Measurements from ENCODE around the gene GSTT2.

Gene GSTT2

DNA sequence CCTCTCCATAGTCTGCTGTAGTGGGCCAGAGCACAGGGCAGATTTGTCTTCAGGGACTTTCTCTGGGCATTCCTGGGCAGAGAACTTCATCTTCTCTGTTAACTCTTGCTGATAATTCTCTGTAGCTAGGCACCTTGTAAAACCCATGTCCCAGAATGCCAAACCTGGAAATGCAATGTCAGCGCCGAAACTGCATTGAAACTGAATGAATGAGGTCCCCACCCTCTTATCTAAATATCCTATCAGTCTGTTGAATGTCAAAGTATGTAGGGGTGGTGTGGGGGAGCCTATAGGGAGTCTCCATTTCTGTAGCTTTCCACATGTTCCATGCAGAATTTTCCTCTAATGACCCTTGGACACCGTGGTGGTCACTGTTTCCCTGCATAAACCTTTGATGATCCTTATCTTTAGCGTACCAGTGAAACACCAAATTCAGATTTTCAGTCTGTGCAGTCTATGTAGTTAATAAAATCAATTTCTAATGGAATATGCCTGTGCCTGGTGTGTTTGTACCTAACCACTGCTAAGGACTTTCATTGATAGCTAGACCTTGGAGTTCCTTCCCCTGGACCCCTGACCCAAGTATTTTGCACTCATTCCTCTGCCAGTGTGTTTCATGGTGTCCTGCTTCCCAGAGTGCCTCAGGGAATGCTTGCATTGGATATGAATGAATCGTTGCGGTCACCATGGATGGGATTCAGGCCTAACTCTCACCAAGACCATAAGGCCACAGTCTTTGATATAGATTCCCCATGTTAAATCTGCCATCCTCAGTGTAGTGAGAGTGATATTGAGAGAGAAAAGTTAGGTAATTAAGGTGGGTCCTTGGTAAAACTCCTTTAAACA is 28.7 kb downstream of the GSTT2 start:
- TF ChIP-seq, protein P1, sequence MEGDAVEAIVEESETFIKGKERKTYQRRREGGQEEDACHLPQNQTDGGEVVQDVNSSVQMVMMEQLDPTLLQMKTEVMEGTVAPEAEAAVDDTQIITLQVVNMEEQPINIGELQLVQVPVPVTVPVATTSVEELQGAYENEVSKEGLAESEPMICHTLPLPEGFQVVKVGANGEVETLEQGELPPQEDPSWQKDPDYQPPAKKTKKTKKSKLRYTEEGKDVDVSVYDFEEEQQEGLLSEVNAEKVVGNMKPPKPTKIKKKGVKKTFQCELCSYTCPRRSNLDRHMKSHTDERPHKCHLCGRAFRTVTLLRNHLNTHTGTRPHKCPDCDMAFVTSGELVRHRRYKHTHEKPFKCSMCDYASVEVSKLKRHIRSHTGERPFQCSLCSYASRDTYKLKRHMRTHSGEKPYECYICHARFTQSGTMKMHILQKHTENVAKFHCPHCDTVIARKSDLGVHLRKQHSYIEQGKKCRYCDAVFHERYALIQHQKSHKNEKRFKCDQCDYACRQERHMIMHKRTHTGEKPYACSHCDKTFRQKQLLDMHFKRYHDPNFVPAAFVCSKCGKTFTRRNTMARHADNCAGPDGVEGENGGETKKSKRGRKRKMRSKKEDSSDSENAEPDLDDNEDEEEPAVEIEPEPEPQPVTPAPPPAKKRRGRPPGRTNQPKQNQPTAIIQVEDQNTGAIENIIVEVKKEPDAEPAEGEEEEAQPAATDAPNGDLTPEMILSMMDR (IDR thresholded peaks at IDR 0.05; ENCODE audit: low read depth, low read length) = no peak
- no peak for DNase-seq (ENCODE audit: extremely low read depth, low read depth)

DNA sequence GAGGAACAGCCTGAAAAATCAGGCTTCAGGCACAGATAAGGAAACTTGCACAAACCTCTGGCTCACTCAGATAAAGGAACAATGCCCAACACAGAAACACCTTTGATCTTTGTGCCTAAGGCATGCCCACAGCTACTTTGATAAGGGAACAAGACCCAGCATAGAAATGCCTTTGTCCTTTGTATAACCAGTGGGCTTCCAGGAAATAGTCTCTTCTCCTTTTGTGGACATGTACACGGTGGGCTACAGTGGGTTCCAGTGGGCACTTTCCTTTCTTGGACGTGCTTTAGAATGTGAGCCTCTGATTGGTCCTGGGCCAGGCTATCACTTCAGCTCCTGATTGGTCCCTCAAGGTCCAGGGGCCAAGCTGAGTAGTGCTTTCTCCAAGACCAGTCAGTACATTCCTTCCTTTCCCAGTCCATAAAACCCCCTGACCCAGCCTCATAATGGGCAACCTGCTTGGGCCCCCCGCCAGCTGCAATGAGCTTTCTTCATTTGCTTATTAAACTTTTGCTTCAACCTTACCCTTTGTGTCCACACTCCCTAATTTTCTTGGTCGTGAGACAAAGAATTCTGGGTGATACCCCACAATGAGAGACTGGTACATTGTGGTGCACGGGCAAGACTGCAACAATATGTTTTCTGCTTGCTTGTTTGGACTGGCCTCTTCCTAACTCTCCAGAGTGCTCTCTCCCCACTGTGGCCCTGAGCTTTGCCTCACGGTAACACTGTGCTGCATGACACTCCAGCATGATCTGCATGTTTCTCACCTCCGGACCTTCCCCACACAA is 29.5 kb downstream of the GSTT2 start:
- TF ChIP-seq, protein P1 (IDR thresholded peaks at IDR 0.05; ENCODE audit: low read depth, low read length) = no peak
- DNase-seq (ENCODE audit: extremely low read depth, low read depth) = no peak

DNA sequence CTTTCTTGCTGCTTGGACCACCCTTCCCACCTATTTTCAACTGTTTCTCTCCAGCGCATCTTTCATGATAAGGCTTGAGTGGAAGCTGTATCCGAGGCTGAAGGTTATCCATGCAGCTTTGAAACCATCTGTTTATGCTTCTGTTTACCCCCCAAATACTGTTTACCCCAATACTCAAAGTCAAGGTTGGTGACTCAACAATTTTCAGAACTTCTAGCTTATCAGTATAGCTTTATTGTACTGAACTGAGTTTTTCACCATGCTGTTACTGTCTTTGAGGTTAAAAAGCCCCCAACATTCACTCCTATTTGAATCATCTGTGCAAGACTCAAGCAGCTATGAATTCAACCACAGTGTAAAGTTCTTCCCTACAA is 30.1 kb downstream of the GSTT2 start:
- no peak for DNase-seq (ENCODE audit: extremely low read depth, low read depth)
- TF ChIP-seq, protein P1 (IDR thresholded peaks at IDR 0.05; ENCODE audit: low read depth, low read length) = no peak

- DNase-seq (ENCODE audit: extremely low read depth, low read depth) = no peak
Observed at GRCh38 chr22:24011735-24012068, 31.8 kb downstream of the GSTT2 start.

GRCh38 chr22:24016156-24016555 is 36.2 kb downstream of the GSTT2 start:
- TF ChIP-seq, protein P1 (IDR thresholded peaks at IDR 0.05; ENCODE audit: low read depth, low read length) = no peak
- DNase-seq (ENCODE audit: extremely low read depth, low read depth) = no peak

More at GRCh38 chr22:24011735-24012068, 31.8 kb downstream of the GSTT2 start:
- TF ChIP-seq, protein P1 (IDR thresholded peaks at IDR 0.05; ENCODE audit: low read depth, low read length) = no peak

- DNase-seq (ENCODE audit: extremely low read depth, low read depth) = no peak
- TF ChIP-seq, protein P1 (IDR thresholded peaks at IDR 0.05; ENCODE audit: low read depth, low read length) = no peak
Observed at GRCh38 chr22:24021304-24021703, 41.4 kb downstream of the GSTT2 start.

DNA sequence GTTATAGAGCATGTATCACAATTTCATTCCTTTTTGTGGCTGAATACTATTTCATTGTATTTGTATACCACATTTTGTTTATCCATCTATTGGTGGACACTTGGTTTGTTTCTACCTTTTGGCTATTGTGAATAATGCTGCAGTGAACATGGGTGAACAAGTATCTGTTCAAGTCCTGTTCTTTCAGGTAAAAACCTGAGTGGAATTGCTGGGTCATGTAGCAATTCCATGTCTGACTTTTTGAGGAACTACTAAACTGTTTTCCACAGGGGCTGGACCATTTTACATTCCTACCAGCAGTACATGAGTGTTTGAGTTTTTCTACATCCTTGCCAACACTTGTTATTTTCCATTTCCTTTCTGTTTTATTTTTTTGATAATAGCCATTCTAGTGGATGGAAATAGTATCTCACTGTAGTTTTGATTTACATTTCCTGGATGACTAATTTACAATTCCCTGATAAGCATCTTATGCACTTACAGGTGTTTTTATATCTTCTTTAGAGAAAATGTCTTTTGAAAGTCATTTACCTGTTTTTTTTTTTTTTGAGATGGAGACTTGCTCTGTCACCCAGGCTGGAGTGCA is 43.4 kb downstream of the GSTT2 start:
- DNase-seq (ENCODE audit: extremely low read depth, low read depth) = no peak
- TF ChIP-seq, protein P1 (IDR thresholded peaks at IDR 0.05; ENCODE audit: low read depth, low read length) = no peak

Measured in AG09319 (cell line).